ENCODE results near the gene PRPF19.

- TF ChIP-seq, protein P1, sequence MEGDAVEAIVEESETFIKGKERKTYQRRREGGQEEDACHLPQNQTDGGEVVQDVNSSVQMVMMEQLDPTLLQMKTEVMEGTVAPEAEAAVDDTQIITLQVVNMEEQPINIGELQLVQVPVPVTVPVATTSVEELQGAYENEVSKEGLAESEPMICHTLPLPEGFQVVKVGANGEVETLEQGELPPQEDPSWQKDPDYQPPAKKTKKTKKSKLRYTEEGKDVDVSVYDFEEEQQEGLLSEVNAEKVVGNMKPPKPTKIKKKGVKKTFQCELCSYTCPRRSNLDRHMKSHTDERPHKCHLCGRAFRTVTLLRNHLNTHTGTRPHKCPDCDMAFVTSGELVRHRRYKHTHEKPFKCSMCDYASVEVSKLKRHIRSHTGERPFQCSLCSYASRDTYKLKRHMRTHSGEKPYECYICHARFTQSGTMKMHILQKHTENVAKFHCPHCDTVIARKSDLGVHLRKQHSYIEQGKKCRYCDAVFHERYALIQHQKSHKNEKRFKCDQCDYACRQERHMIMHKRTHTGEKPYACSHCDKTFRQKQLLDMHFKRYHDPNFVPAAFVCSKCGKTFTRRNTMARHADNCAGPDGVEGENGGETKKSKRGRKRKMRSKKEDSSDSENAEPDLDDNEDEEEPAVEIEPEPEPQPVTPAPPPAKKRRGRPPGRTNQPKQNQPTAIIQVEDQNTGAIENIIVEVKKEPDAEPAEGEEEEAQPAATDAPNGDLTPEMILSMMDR (IDR thresholded peaks at IDR 0.05) = no peak
- TF ChIP-seq EZH2phosphoT487 (IDR thresholded peaks at IDR 0.05) (no peak), EZH2 (IDR thresholded peaks at IDR 0.05) (no peak)
Observed at GRCh38 chr11:60921777-60922335, 15.5 kb upstream of the PRPF19 start.

All from neural progenitor cell (in vitro differentiated cells).